ENCODE results near the gene CIAO2A.
"Not testable (repeated sequence)": the region's sequence is repeated elsewhere in the genome, so short reads cannot be mapped to it uniquely, and the experiment has no call there.

Gene CIAO2A

GRCh38 chr15:64070965-64071851, 22.4 kb downstream of the CIAO2A start:
- DNase-seq: no peak

GRCh38 chr15:64070106-64070505, 23.5 kb downstream of the CIAO2A start:
- no peak for DNase-seq

- DNase-seq: no peak
These were observed 25.5 kb downstream of the CIAO2A start for GRCh38 chr15:64068133-64068532.

- DNase-seq: peak; percentile 62
These were observed 26.0 kb downstream of the CIAO2A start for GRCh38 chr15:64067564-64068030.

- DNase-seq: no peak
These were observed 27.2 kb downstream of the CIAO2A start for GRCh38 chr15:64066451-64066850.

GRCh38 chr15:64060716-64061115, 32.9 kb downstream of the CIAO2A start:
- DNase-seq: no peak

- not testable (repeated sequence) for DNase-seq
These were observed 34.5 kb downstream of the CIAO2A start for GRCh38 chr15:64059104-64059503.

GRCh38 chr15:64058279-64058678, 35.4 kb downstream of the CIAO2A start:
- no peak for DNase-seq

GRCh38 chr15:64053674-64054073, 40.0 kb downstream of the CIAO2A start:
- not testable (repeated sequence) for DNase-seq

- no peak for DNase-seq
These were observed 40.6 kb downstream of the CIAO2A start for GRCh38 chr15:64052925-64053491.

GRCh38 chr15:64051407-64052259, 42.0 kb downstream of the CIAO2A start:
- no peak for DNase-seq

GRCh38 chr15:64051093-64051402, 42.6 kb downstream of the CIAO2A start:
- DNase-seq: no peak

- DNase-seq: no peak
These were observed 43.2 kb downstream of the CIAO2A start for GRCh38 chr15:64050281-64051092.

- DNase-seq: no peak
These were observed 44.7 kb downstream of the CIAO2A start for GRCh38 chr15:64048781-64049460.

GRCh38 chr15:64046421-64047153, 47.1 kb downstream of the CIAO2A start, which contains the start of gene DAPK2:
Gene DAPK2, minus strand, starts transcription at chr15:64046485. Its CDS starts 6,224 bp downstream, at chr15:64040261.
- DNase-seq: peak; percentile 27

GRCh38 chr15:64045774-64046420, 47.7 kb downstream of the CIAO2A start:
- no peak for DNase-seq

- no peak for DNase-seq
These were observed 48.6 kb downstream of the CIAO2A start for GRCh38 chr15:64045101-64045435.

GRCh38 chr15:64044300-64045100, 49.1 kb downstream of the CIAO2A start:
- no peak for DNase-seq

- no peak for DNase-seq
These were observed 54.6 kb downstream of the CIAO2A start for GRCh38 chr15:64038878-64039610.
